Lower leg skin (tissue), 4 donors: ENCODE results near the gene SNRNP27. TPM values are rescaled to one million over a fixed set of nuclear protein-coding genes. Genes with fewer than 3 reads are reported as not detected.

Source experiments
- DNase-seq, 2 donors: peaks; one replicate each; pipeline ENCODE4 v3.0.0-alpha.2; 2019; ENCODE audit warnings: low spot score in 2 of 2
- H3K4me3 ChIP-seq: fragments of 200-600 bp; sonication (generic); 2 replicates; pipeline ENCODE4 v1.5.1; 2017; ENCODE audit warnings: mild to moderate bottlenecking, low read depth; ENCODE audit not compliant: poor library complexity, severe bottlenecking
- CTCF ChIP-seq, 3 donors: fragments of 450-650 bp; IDR thresholded peaks; one replicate each; pipeline ENCODE4 v1.5.1; 2016; ENCODE audit warnings: antibody characterized with exemption in 3 of 3, mild to moderate bottlenecking in 3 of 3, moderate library complexity in 2 of 3
- POLR2A ChIP-seq, 2 donors: fragments of 450-650 bp; IDR thresholded peaks; one replicate each; pipeline ENCODE4 v1.6.1; 2016 to 2017; ENCODE audit warnings: antibody characterized with exemption in 2 of 2, mild to moderate bottlenecking in 1 of 2, moderate library complexity in 1 of 2
- WGBS, 2 donors: methylation state at CpG; one replicate each; pipeline ENCODE4 v1.1.5; 2018; 5-methylcytosine and 5-hydroxymethylcytosine counted together
- intact Hi-C: fragments of 100-400 bp; cut with DNase I; formaldehyde crosslinking; loops from one replicate; pipeline ENCODE4 v1.15.0; 2023; ENCODE audit warnings: low total_unique reads
- total RNA-seq, 4 donors: library from RNA; depleted of rRNA; stranded (reverse); fragments of >200 nt; gene quantifications; one replicate each; pipeline ENCODE4 v1.1.0, GENCODE V29; 2016

The SNRNP27 gene
- total RNA-seq, 4 donors from 2014 or later: 55.6 to 82.3 (median 60.2) TPM

DNA sequence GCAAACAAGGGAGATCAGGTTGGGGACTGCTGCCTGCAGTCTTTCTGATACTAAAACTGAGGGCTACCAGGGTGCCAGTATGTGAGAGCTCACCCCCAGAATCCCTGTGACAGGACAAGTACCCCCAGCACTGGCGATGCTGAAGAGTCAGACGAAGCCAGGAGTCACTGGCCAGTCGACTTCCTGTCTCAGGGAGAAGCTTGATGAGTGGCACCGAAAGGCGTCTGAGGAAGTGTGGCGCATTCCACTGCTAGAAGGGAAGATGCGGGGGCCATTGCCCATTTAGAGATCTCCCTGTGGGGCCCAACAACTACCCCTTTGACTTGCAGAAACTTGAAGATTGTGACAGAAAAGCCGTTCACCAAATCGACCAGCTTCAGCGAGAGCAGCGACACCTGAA, 43.1 kb downstream of the SNRNP27 start:
- TF ChIP-seq POLR2A (IDR thresholded peaks at IDR 0.05) (no peak), CTCF (IDR thresholded peaks at IDR 0.05) (no peak)
- no peak overlapping the region for H3K4me3 ChIP-seq
- 84 to 91% methylated on average over 11 of the region's 11 CpGs for WGBS, 2 donors
- intact Hi-C loops: no loop called here
- no peak for DNase-seq

- 92 to 94% methylated on average over 14 of the region's 14 CpGs for WGBS, 2 donors
- no peak for DNase-seq
Observed at GRCh38 chr2:69937968-69938367, 44.2 kb downstream of the SNRNP27 start.

DNA sequence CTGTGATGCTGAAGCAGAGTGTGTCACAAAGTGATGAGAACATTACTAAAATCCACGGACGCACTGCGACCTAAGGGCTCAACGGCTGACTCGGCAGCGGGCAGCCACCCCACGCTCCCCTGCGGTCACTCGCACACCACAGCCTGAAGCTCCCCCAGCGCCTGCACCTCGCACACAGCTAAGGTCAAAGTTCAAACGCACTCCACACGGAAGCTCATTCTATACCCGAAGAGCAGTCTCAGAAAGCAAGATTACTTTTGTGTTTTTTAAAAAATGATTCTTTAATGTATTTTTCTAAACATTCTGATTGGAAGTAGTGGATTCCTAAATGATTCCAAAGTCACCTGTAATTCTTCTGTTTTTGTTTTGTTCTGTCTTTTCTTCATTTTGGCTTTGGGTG, 46.0 kb downstream of the SNRNP27 start:
- intact Hi-C loops: no loop called here
- TF ChIP-seq CTCF (IDR thresholded peaks at IDR 0.05) (no peak), POLR2A (IDR thresholded peaks at IDR 0.05) (no peak)
- no peak overlapping the region for H3K4me3 ChIP-seq
- DNase-seq: no peak
- 86 to 87% methylated on average over 14 of the region's 14 CpGs for WGBS, 2 donors

More at GRCh38 chr2:69937968-69938367, 44.2 kb downstream of the SNRNP27 start:
- TF ChIP-seq CTCF (IDR thresholded peaks at IDR 0.05) (no peak), POLR2A (IDR thresholded peaks at IDR 0.05) (no peak)
- no peak overlapping the region for H3K4me3 ChIP-seq
- intact Hi-C loops: no loop called here

DNA sequence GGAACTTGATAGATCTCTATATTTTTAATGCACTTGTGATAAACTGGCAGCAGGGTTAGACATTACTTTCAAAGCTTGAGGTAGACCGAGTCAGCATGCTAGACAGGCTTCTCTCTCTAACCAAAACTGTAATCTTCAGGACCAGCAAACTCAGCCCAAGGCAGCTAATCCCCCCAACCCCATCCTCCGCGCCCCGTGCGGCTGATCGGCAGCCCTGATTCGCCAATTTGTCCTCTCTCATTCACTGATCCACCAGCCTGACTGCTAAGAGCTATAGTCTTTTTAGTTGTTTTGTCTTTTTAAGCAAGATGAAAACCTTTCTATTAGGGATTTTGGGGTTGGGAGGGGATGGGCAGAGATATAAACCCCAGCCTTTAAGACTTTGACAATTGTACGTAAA, 46.9 kb downstream of the SNRNP27 start:
- DNase-seq: no peak
- no peak overlapping the region for H3K4me3 ChIP-seq
- intact Hi-C loops: no loop called here
- TF ChIP-seq POLR2A (IDR thresholded peaks at IDR 0.05) (no peak), CTCF (IDR thresholded peaks at IDR 0.05) (no peak)
- 91 to 93% methylated on average over 8 of the region's 8 CpGs for WGBS, 2 donors

GRCh38 chr2:69943000-69943842, 49.5 kb downstream of the SNRNP27 start:
- intact Hi-C loops: no loop called here
- WGBS, 2 donors: 81 to 87% methylated on average over 11 of the region's 11 CpGs
- TF ChIP-seq POLR2A (IDR thresholded peaks at IDR 0.05) (no peak), CTCF (IDR thresholded peaks at IDR 0.05) (no peak)
- DNase-seq: no peak
- no peak overlapping the region for H3K4me3 ChIP-seq
